Sigmoid colon (tissue), 7 donors: ENCODE data around the gene SREBF2. TPM values are rescaled to one million over a fixed set of nuclear protein-coding genes. Genes with fewer than 3 reads are reported as not detected.

Experiments used
- DNase-seq: peaks from one replicate; pipeline ENCODE4 v3.0.0-alpha.2; 2019
- H3K27ac ChIP-seq, 4 donors: fragments of 200-600 bp; sonication (generic); one replicate each; pipeline ENCODE4 v1.5.1; 2016 to 2019; ENCODE audit warnings: mild to moderate bottlenecking in 1 of 4
- H3K27me3 ChIP-seq, 3 donors: fragments of 200-600 bp; sonication (generic); one replicate each; pipeline ENCODE4 v1.5.1; 2019; ENCODE audit warnings: mild to moderate bottlenecking in 1 of 3
- H3K36me3 ChIP-seq, 4 donors: fragments of 200-600 bp; sonication (generic); one replicate each; pipeline ENCODE4 v1.5.1; 2016 to 2019
- H3K4me1 ChIP-seq, 4 donors: fragments of 200-600 bp; sonication (generic); one replicate each; pipeline ENCODE4 v1.5.1; 2017 to 2019
- H3K4me3 ChIP-seq, 4 donors: fragments of 200-600 bp; sonication (generic); one replicate each; pipeline ENCODE4 v1.5.1; 2017 to 2019; ENCODE audit warnings: mild to moderate bottlenecking in 2 of 4, moderate library complexity in 1 of 4
- H3K9me3 ChIP-seq, 4 donors: fragments of 200-600 bp in 3 of 4; sonication (generic) in 3 of 4; one replicate each; pipeline versions ENCODE4 v1.5.1 to v1.6.1; 2013 to 2019
- EP300 ChIP-seq, 4 donors: sonication (generic); formaldehyde crosslinking; IDR thresholded peaks; one replicate each; pipeline ENCODE4 v1.6.1; 2017; ENCODE audit warnings: antibody characterized with exemption in 4 of 4
- POLR2A ChIP-seq, 2 donors: fragments of 450-650 bp; IDR thresholded peaks; one replicate each; pipeline ENCODE4 v1.6.1; 2016; ENCODE audit warnings: antibody characterized with exemption in 2 of 2, mild to moderate bottlenecking in 2 of 2, moderate library complexity in 2 of 2
- POLR2AphosphoS5 ChIP-seq, 4 donors: sonication (generic); formaldehyde crosslinking; IDR thresholded peaks; one replicate each; pipeline ENCODE4 v1.6.1; 2017; ENCODE audit warnings: antibody characterized with exemption in 4 of 4
- WGBS, 2 donors: extraction: QIAGEN DNeasy Blood & Tissue Kit; methylation state at CpG; one replicate each; pipeline ENCODE4 v1.1.7; 2013; 5-methylcytosine and 5-hydroxymethylcytosine counted together
- intact Hi-C: fragments of 100-400 bp; cut with DNase I; formaldehyde crosslinking; loops from one replicate; pipeline ENCODE4 v1.15.1; 2023
- polyA plus RNA-seq, 3 donors: library from polyadenylated mRNA; stranded (reverse); fragments of 200-250 nt; gene quantifications; one replicate each; pipeline ENCODE4 v1.2.3, GENCODE V29; 2013
- total RNA-seq, 4 donors: library from RNA; depleted of rRNA; stranded (reverse); fragments of >200 nt; gene quantifications; one replicate each; pipeline ENCODE4 v1.1.0, GENCODE V29; 2016
- TF ChIP-seq, protein P1 (sequence below), 4 experiments: fragments of 450-650 bp in 3 of 4; fragments of 200-600 bp in 1 of 4; IDR thresholded peaks; one replicate each; pipeline ENCODE4 v1.5.1; 2016 to 2019; ENCODE audit warnings: antibody characterized with exemption in 4 of 4, mild to moderate bottlenecking in 3 of 4, moderate library complexity in 2 of 4
- donor health status: healthy with polysubstance abuse.
- donor health status: Bipolar disorder and iron deficiency.
- donor health status: healthy.

The SREBF2 gene
- total and polyA plus RNA-seq, 7 donors, result 13.8 to 132 (median 25.3) TPM

DNA sequence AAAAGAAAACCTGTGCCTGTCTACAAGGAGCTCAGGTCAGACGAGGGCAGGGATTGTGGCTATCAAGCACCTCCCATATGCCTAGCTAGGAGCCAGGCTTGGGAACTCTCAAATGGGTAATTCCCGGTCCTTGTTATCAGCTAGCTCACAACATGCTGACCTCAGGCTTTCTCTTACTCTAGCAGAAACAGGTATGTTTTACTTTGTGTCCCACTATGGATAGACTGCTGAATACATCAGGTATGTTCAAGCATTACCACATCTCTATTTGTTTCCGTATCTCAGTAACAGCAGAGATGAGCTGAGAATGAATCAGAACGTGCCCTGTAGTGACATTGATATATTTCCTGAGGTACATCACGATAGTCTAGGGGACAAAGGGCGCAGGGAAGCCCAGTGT is 52.6 kb downstream of the SREBF2 start:
- no peak overlapping the region for H3K27ac ChIP-seq
- DNase-seq, result no peak
- no peaks in the 10 kb centered on the region for H3K9me3 ChIP-seq
- TF ChIP-seq EP300 (IDR thresholded peaks at IDR 0.05), result no peak
- TF ChIP-seq, protein P1, sequence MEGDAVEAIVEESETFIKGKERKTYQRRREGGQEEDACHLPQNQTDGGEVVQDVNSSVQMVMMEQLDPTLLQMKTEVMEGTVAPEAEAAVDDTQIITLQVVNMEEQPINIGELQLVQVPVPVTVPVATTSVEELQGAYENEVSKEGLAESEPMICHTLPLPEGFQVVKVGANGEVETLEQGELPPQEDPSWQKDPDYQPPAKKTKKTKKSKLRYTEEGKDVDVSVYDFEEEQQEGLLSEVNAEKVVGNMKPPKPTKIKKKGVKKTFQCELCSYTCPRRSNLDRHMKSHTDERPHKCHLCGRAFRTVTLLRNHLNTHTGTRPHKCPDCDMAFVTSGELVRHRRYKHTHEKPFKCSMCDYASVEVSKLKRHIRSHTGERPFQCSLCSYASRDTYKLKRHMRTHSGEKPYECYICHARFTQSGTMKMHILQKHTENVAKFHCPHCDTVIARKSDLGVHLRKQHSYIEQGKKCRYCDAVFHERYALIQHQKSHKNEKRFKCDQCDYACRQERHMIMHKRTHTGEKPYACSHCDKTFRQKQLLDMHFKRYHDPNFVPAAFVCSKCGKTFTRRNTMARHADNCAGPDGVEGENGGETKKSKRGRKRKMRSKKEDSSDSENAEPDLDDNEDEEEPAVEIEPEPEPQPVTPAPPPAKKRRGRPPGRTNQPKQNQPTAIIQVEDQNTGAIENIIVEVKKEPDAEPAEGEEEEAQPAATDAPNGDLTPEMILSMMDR (IDR thresholded peaks at IDR 0.05), result no peak
- no peak for TF ChIP-seq POLR2A (IDR thresholded peaks at IDR 0.05)
- WGBS, 2 donors, result 78 to 89% methylated on average over 6 of the region's 6 CpGs
- peaks cover 0 to 4% (median 0%) of the 10 kb centered on the region in 4 donors for H3K4me1 ChIP-seq
- intact Hi-C loops, result no loop called here
- H3K36me3 ChIP-seq, result peaks cover 8 to 98% (median 41%) of the 10 kb centered on the region in 4 donors
- H3K4me3 ChIP-seq, result no peak overlapping the region
- no peaks in the 10 kb centered on the region for H3K27me3 ChIP-seq

DNA sequence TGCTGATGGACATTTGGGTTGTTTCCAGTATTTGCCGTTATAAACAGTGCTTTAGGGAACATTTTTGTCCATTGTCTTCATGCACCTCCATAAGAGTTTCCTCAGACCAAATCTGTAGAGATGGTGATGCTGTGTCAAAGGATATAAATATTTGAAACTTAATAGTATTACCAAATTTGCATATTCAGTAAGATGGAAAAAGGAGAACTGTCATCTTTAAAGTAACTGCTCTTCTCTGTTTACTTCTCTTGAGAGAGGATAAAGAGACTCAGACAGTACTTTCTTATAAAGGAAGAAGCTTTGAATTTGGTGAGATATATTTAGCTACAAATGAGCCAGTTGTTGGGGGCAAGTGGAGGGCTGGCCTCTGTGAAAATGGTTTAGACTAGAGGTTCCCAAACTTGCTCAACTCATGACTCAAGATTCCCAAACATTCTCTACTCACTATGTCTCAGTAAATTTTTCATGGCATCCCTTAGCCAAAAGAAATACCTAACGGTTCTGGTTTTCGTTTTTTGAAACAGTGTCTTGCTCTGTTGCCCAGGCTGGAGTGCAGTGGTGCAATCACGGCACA is 55.8 kb downstream of the SREBF2 start:
- intact Hi-C loops, result no loop called here
- Histone ChIP-seq H3K9me3 (no peaks in the 10 kb centered on the region), H3K4me3 (no peak overlapping the region), H3K4me1 (peaks cover 0 to 4% (median 0%) of the 10 kb centered on the region in 4 donors), H3K27me3 (no peaks in the 10 kb centered on the region), H3K36me3 (peaks cover 12 to 94% (median 36%) of the 10 kb centered on the region in 4 donors), H3K27ac (no peak overlapping the region)
- DNase-seq, result no peak
- TF ChIP-seq, protein P1 (IDR thresholded peaks at IDR 0.05), result no peak
- TF ChIP-seq POLR2A (IDR thresholded peaks at IDR 0.05) (no peak), EP300 (IDR thresholded peaks at IDR 0.05) (no peak)
- 76 to 87% methylated on average over 4 of the region's 4 CpGs for WGBS, 2 donors

DNA sequence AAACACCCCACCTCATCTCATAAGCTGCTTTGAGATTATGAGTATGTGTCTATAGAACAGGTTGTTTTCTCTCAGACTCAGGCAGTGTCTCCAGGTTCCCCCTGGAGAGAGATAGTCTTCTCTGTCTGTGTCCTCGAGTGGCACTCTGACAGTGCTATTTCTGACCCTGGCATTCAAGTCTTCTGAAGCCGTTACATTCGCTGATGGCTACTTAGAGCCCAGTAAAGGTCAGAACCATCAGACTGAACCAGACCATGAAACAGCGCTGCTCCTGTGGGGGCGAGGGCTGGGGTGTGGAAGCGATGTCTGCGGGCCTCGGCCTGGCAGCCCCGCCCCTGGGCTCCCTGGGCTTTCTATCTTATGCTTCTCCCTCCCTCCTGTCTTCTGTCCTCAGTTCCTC is 58.5 kb downstream of the SREBF2 start:
- Histone ChIP-seq H3K27me3 (no peaks in the 10 kb centered on the region), H3K4me1 (no peaks in the 10 kb centered on the region), H3K4me3 (no peak overlapping the region), H3K9me3 (no peaks in the 10 kb centered on the region), H3K27ac (no peak overlapping the region), H3K36me3 (peaks cover 14 to 93% (median 33%) of the 10 kb centered on the region in 4 donors)
- WGBS, 2 donors, result 94 to 97% methylated on average over 9 of the region's 9 CpGs
- intact Hi-C loops, result no loop called here
- no peak for DNase-seq
- TF ChIP-seq, protein P1 (IDR thresholded peaks at IDR 0.05), result no peak
- no peak for TF ChIP-seq EP300 (IDR thresholded peaks at IDR 0.05)
- no peak for TF ChIP-seq POLR2AphosphoS5 (IDR thresholded peaks at IDR 0.05)
- TF ChIP-seq POLR2A (IDR thresholded peaks at IDR 0.05), result no peak

DNA sequence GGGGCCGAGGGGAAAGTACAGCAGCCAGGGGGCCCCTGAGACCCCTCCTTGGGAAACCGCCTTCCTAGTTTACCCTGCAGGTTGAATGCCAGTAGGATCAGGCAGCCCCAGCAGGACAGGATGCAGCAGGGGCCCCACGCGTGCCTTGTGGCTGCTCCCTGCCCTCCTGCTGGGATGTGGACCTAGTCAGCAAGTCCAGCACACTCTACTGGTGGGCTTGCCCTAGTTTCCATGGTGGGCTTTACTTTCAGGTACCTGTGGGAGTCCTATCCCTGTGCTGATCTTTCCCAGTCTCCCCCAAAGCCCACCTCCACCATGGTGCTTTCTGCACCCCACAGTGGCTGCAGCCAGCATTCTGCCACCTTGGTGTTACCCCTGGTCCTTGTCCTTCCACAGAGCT is 59.8 kb downstream of the SREBF2 start:
- Histone ChIP-seq H3K36me3 (peaks cover 14 to 93% (median 32%) of the 10 kb centered on the region in 4 donors), H3K27me3 (no peaks in the 10 kb centered on the region), H3K9me3 (no peaks in the 10 kb centered on the region), H3K4me1 (no peaks in the 10 kb centered on the region), H3K4me3 (no peak overlapping the region), H3K27ac (no peak overlapping the region)
- intact Hi-C loops, result no loop called here
- DNase-seq, result no peak
- WGBS, 2 donors, result 94 to 95% methylated on average over 4 of the region's 4 CpGs
- no peak for TF ChIP-seq POLR2AphosphoS5 (IDR thresholded peaks at IDR 0.05)
- TF ChIP-seq, protein P1 (IDR thresholded peaks at IDR 0.05), result no peak
